Activated naive CD8-positive, alpha-beta T cell (primary cell): ENCODE results near the gene LRRC23.
A peak's percentile ranks its signal among the peaks of the same experiment; 100 is the strongest.

Source experiments
- H3K27ac Mint-ChIP-seq: one replicate; pipeline ENCODE4 v1.8.0; 2021; ENCODE audit warnings: mixed read lengths
- H3K27me3 Mint-ChIP-seq: one replicate; pipeline ENCODE4 v1.8.0; 2021; ENCODE audit warnings: mixed read lengths
- H3K36me3 Mint-ChIP-seq: one replicate; pipeline ENCODE4 v1.8.0; 2021; ENCODE audit warnings: mixed read lengths
- H3K4me1 Mint-ChIP-seq: one replicate; pipeline ENCODE4 v1.8.0; 2021; ENCODE audit warnings: low read depth, mixed read lengths
- H3K4me3 Mint-ChIP-seq: one replicate; pipeline ENCODE4 v1.8.0; 2021; ENCODE audit warnings: mild to moderate bottlenecking, mixed read lengths
- H3K9me3 Mint-ChIP-seq: one replicate; pipeline ENCODE4 v1.8.0; 2021; ENCODE audit warnings: low read depth, mixed read lengths

The LRRC23 gene

DNA sequence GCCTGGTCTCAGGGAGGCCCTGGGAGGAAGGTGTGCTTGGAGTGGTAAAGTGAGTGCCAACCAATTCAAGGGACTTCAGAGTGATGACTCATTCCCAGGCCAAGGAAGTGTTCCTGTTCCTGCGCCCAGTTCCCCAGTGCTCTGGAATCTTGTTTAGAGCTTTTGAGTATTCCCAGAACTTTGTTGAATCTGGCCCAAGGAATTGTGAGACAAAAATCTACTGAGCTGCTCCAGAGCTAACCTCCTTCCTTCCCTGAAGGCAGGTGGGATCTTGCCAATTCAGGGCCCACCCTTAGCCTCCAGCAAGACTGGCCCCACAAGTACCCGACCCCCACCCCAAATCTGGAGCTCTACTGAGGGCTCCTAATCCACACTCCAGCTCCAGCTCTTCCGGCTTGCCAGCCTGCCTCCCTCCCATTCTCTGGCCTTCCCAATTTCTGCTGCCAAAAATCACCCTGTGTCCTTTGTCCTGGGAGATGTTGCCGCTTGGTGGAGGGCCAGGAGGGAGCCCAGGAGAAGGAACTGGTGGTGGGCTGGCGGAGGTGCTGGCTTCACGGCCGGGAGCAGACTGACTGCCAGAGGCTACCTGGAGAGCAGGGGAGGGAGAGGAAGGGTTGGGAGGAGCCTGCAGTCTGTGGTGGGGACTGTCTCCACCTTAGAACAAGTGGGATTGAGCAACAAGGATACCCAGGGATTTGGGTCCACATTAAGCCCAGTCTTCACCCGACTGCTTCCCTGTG is 21.1 kb downstream of the LRRC23 start:
- H3K36me3 Mint-ChIP-seq = no peaks in the 10 kb centered on the region
- no peaks in the 10 kb centered on the region for H3K9me3 Mint-ChIP-seq
- H3K27me3 Mint-ChIP-seq = no peaks in the 10 kb centered on the region
- peak overlapping the region; percentile 28 for H3K27ac Mint-ChIP-seq
- H3K4me1 Mint-ChIP-seq = peaks cover 42% of the 10 kb centered on the region
- no peak overlapping the region for H3K4me3 Mint-ChIP-seq

- Mint-ChIP-seq H3K27me3 (no peaks in the 10 kb centered on the region), H3K9me3 (no peaks in the 10 kb centered on the region), H3K4me1 (peaks cover 53% of the 10 kb centered on the region), H3K27ac (peak within 1 kb of the TSS; percentile 96), H3K4me3 (peak within 1 kb of the TSS; percentile 92), H3K36me3 (no peaks in the 10 kb centered on the region)
Measured at GRCh38 chr12:6927379-6928021, 22.9 kb downstream of the LRRC23 start, which contains the start of gene ATN1. TSS of gene ATN1 (plus strand) at chr12:6927959. CDS start at chr12:6934002, 6,043 bp downstream.

DNA sequence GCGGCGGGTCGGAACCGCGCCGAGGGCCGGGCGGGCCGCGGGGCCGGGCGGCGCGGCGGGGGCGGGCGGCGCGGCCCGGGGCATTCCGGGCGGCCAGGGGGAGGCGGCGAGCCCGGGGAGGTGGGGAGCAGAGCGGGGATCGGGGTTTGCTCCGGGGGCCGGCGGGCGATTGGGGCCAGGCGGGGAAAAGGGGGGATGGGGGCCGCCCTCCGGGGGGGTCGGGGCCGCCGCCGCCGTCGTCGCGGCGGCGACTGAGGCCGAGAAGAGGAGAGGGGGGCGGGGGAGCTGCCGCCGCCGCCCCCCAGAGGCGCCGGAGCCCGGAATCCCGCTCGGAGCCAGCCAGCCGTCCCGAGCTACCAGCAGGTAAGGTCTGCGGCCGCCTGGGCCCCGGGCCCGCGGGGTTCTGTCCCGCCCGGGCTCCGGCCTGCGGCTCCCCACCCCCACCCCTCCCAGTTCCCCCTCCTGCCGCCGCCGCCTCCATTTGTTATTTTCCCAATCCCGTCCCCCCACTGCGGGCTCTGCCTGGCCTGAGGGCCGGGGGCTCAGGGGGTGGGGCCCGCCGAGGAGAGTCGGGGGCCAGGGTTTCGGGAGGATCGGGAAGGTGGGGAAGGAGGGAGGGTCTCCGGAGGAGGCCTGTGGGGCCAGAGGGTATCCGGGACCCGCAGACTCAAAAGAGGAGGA is 23.5 kb downstream of the LRRC23 start:
- no peaks in the 10 kb centered on the region for H3K36me3 Mint-ChIP-seq

DNA sequence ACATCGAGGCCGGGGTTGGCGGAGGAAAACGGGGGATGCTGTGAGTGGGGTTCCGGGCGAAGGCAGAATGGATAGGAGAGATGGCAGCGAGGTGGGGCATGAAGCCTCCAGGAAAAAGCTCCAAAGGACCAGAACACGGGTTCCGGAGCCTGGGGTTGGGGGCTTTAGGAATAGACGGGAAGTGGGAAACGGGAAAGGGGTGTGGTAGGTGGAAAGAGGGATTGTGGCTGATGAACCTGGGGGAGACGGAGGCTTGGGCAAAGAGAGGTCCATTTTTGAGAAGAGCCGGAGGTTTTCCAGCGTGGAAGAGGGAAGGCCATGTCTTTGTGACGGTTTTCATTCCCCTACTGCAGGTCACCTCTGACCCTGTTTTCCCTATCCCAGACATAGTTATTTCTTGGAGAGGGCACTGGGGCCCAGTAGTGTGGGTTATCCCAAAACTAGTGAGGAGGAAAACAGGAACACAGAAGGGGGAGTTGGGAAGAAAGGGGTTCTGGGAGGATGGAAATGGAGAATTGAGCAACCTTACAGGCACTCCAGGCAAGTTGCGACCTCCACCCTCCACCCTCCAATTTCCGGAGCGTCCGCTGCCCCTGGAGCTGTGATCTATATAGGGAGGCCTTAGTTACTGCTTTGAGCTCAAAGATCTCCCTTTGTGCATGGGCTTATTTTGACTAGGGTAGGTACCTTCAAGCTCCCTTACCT is 24.2 kb downstream of the LRRC23 start:
- Mint-ChIP-seq H3K4me3 (peak overlapping the region; percentile 85), H3K27me3 (no peaks in the 10 kb centered on the region), H3K36me3 (peaks cover under 1% of the 10 kb centered on the region), H3K27ac (peak overlapping the region; percentile 83), H3K9me3 (no peaks in the 10 kb centered on the region), H3K4me1 (peaks cover 63% of the 10 kb centered on the region)

More for the DNA sequence above, 23.5 kb downstream of the LRRC23 start:
- H3K4me1 Mint-ChIP-seq = peaks cover 58% of the 10 kb centered on the region
- H3K9me3 Mint-ChIP-seq = no peaks in the 10 kb centered on the region
- H3K4me3 Mint-ChIP-seq = peak overlapping the region; percentile 85
- H3K27ac Mint-ChIP-seq = peak overlapping the region; percentile 83
- H3K27me3 Mint-ChIP-seq = no peaks in the 10 kb centered on the region

DNA sequence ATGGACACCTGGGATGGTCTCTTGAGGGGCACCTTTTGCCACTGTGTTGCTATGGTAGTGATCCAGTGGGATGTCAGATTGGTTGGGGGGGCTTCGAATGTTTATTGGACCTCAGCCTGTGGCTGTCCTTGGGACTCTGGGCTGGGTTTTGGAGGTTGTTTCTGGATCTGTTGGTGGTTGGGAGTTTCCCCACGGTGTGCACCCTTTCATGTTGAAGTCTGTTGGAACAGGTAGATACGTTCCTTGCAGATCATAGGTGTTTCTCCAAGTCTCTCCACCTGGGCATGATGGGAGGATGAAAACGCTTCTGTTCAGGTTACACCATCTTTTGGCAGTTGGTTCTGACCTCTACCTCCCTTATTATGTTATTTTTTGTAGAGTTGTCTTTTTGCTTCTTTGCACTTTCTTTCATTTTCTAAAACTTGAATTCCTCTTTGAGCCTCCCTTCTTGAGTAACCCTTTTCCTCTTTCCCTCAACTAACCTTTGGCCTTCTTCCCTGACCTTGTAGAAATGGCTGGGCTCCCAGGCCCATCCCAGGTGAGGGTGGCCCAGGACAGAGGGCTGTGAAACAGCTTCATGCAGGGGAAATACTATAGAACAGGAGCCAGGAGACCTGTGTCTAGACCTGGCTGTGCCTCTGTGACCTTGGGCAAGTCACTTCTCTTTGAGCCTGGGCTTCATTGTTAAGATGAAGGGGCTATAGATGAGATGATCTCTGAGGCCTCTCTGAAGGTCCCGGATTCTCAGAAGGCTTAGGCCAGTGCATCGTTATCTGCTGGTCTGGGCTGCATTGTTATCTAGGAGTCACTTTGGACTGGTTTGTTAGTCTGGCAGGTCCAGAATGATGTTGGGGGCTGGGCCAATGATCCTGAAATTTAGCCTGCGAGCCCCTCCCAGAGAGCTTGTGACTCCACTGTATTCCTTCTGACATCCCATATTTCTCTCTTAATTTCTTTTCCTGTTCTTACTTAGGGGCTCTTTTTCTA is 25.1 kb downstream of the LRRC23 start:
- Mint-ChIP-seq H3K4me1 (peaks cover 63% of the 10 kb centered on the region), H3K36me3 (peaks cover 2% of the 10 kb centered on the region), H3K27ac (peak overlapping the region; percentile 83), H3K27me3 (no peaks in the 10 kb centered on the region), H3K9me3 (no peaks in the 10 kb centered on the region), H3K4me3 (peak overlapping the region; percentile 85)

GRCh38 chr12:6932766-6933165 is 28.1 kb downstream of the LRRC23 start:
- H3K27me3 Mint-ChIP-seq = no peaks in the 10 kb centered on the region
- peaks cover 70% of the 10 kb centered on the region for H3K4me1 Mint-ChIP-seq
- peak overlapping the region; percentile 84 for H3K27ac Mint-ChIP-seq
- H3K36me3 Mint-ChIP-seq = peaks cover 4% of the 10 kb centered on the region
- no peaks in the 10 kb centered on the region for H3K9me3 Mint-ChIP-seq
- H3K4me3 Mint-ChIP-seq = no peak overlapping the region

- Mint-ChIP-seq H3K36me3 (peaks cover 5% of the 10 kb centered on the region), H3K4me3 (no peak overlapping the region), H3K27me3 (no peaks in the 10 kb centered on the region), H3K9me3 (no peaks in the 10 kb centered on the region), H3K4me1 (peaks cover 67% of the 10 kb centered on the region), H3K27ac (peak overlapping the region; percentile 87)
Measured at GRCh38 chr12:6934110-6934509, 29.5 kb downstream of the LRRC23 start.

DNA sequence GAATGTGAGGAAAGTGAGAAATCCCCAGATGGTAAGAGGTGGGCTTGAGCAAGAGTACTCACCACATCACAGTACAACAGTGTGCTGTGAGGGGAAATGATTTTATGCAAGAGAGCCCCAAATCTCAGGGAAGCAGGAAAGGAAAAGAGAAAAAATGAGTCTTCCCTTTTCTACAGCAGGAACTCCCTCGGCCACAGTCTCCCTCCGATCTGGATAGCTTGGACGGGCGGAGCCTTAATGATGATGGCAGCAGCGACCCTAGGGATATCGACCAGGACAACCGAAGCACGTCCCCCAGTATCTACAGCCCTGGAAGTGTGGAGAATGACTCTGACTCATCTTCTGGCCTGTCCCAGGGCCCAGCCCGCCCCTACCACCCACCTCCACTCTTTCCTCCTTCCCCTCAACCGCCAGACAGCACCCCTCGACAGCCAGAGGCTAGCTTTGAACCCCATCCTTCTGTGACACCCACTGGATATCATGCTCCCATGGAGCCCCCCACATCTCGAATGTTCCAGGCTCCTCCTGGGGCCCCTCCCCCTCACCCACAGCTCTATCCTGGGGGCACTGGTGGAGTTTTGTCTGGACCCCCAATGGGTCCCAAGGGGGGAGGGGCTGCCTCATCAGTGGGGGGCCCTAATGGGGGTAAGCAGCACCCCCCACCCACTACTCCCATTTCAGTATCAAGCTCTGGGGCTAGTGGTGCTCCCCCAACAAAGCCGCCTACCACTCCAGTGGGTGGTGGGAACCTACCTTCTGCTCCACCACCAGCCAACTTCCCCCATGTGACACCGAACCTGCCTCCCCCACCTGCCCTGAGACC is 31.0 kb downstream of the LRRC23 start:
- Mint-ChIP-seq H3K4me1 (peaks cover 61% of the 10 kb centered on the region), H3K27me3 (no peaks in the 10 kb centered on the region), H3K36me3 (peaks cover 8% of the 10 kb centered on the region), H3K27ac (peak overlapping the region; percentile 96), H3K9me3 (no peaks in the 10 kb centered on the region), H3K4me3 (peak overlapping the region; percentile 90)

DNA sequence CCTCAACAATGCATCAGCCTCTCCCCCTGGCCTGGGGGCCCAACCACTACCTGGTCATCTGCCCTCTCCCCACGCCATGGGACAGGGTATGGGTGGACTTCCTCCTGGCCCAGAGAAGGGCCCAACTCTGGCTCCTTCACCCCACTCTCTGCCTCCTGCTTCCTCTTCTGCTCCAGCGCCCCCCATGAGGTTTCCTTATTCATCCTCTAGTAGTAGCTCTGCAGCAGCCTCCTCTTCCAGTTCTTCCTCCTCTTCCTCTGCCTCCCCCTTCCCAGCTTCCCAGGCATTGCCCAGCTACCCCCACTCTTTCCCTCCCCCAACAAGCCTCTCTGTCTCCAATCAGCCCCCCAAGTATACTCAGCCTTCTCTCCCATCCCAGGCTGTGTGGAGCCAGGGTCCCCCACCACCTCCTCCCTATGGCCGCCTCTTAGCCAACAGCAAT is 31.6 kb downstream of the LRRC23 start:
- Mint-ChIP-seq H3K36me3 (peaks cover 8% of the 10 kb centered on the region), H3K27me3 (no peaks in the 10 kb centered on the region), H3K27ac (peak overlapping the region; percentile 96), H3K4me3 (peak overlapping the region; percentile 90), H3K4me1 (peaks cover 57% of the 10 kb centered on the region), H3K9me3 (no peaks in the 10 kb centered on the region)

DNA sequence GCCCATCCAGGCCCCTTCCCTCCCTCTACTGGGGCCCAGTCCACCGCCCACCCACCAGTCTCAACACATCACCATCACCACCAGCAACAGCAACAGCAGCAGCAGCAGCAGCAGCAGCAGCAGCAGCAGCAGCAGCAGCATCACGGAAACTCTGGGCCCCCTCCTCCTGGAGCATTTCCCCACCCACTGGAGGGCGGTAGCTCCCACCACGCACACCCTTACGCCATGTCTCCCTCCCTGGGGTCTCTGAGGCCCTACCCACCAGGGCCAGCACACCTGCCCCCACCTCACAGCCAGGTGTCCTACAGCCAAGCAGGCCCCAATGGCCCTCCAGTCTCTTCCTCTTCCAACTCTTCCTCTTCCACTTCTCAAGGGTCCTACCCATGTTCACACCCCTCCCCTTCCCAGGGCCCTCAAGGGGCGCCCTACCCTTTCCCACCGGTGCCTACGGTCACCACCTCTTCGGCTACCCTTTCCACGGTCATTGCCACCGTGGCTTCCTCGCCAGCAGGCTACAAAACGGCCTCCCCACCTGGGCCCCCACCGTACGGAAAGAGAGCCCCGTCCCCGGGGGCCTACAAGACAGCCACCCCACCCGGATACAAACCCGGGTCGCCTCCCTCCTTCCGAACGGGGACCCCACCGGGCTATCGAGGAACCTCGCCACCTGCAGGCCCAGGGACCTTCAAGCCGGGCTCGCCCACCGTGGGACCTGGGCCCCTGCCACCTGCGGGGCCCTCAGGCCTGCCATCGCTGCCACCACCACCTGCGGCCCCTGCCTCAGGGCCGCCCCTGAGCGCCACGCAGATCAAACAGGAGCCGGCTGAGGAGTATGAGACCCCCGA is 32.2 kb downstream of the LRRC23 start:
- Mint-ChIP-seq H3K4me3 (peak overlapping the region; percentile 90), H3K4me1 (peaks cover 57% of the 10 kb centered on the region), H3K9me3 (no peaks in the 10 kb centered on the region), H3K27ac (peak overlapping the region; percentile 96), H3K36me3 (peaks cover 8% of the 10 kb centered on the region), H3K27me3 (no peaks in the 10 kb centered on the region)

GRCh38 chr12:6937481-6938352 is 33.1 kb downstream of the LRRC23 start:
- H3K27ac Mint-ChIP-seq = peak overlapping the region; percentile 91
- peak overlapping the region; percentile 90 for H3K4me3 Mint-ChIP-seq
- no peaks in the 10 kb centered on the region for H3K27me3 Mint-ChIP-seq
- H3K9me3 Mint-ChIP-seq = no peaks in the 10 kb centered on the region
- H3K36me3 Mint-ChIP-seq = peaks cover 8% of the 10 kb centered on the region
- peaks cover 52% of the 10 kb centered on the region for H3K4me1 Mint-ChIP-seq
